CD4-positive, CD25-positive, alpha-beta regulatory T cell (primary cell): ENCODE results near the gene CD34. TPM values are rescaled to one million over a fixed set of nuclear protein-coding genes. Genes with fewer than 3 reads are reported as not detected.
"Not testable (repeated sequence)": the region's sequence is repeated elsewhere in the genome, so short reads cannot be mapped to it uniquely, and the experiment has no call there.

Experiments used
- ATAC-seq, 2 donors: fragments of 150-1000 bp; cut with Tn5 transposase; one replicate each; pipeline ENCODE4 v1.10.0; 2021; ENCODE audit warnings: low read depth in 2 of 2, moderate number of reproducible peaks in 2 of 2, moderate library complexity in 1 of 2
- DNase-seq, 3 donors: peaks; one replicate each; pipeline versions ENCODE4 v3.0.0 to v3.0.0-alpha.2; 2012 to 2022; ENCODE audit warnings: mixed read lengths in 1 of 3
- H3K27ac ChIP-seq: one replicate; pipeline ENCODE4 v1.7.0; 2013; ENCODE audit warnings: mild to moderate bottlenecking, low read length; ENCODE audit not compliant: insufficient read depth, poor library complexity, severe bottlenecking
- H3K27me3 ChIP-seq: one replicate; pipeline ENCODE4 v1.7.0; 2013; ENCODE audit warnings: low read length; ENCODE audit not compliant: control insufficient read depth, insufficient read depth
- H3K36me3 ChIP-seq: one replicate; pipeline ENCODE4 v1.7.0; 2013; ENCODE audit warnings: mild to moderate bottlenecking, low read length, moderate library complexity; ENCODE audit not compliant: control insufficient read depth, insufficient read depth
- H3K4me1 ChIP-seq: 2 replicates; pipeline ENCODE4 v1.7.0; 2013; ENCODE audit warnings: mild to moderate bottlenecking, low read length; ENCODE audit not compliant: insufficient read depth, control insufficient read depth, poor library complexity, severe bottlenecking
- H3K4me3 ChIP-seq: one replicate; pipeline ENCODE4 v1.7.0; 2013; ENCODE audit warnings: low read depth, mild to moderate bottlenecking, low read length, moderate library complexity
- H3K9me3 ChIP-seq, 2 experiments: 1 replicate in 1 of 2; 2 replicates in 1 of 2; pipeline ENCODE4 v1.7.0; 2013; ENCODE audit warnings: low read length in 2 of 2, mild to moderate bottlenecking in 1 of 2, moderate library complexity in 1 of 2; ENCODE audit not compliant: control insufficient read depth in 2 of 2
- H3K27ac Mint-ChIP-seq, 3 donors: one replicate each; pipeline ENCODE4 v1.8.0; 2020 to 2022; ENCODE audit warnings: mild to moderate bottlenecking in 3 of 3, mixed read lengths in 3 of 3, moderate library complexity in 2 of 3
- H3K27me3 Mint-ChIP-seq: one replicate; pipeline ENCODE4 v1.8.0; 2022; ENCODE audit warnings: mild to moderate bottlenecking, mixed read lengths
- H3K36me3 Mint-ChIP-seq: one replicate; pipeline ENCODE4 v1.8.0; 2020; ENCODE audit warnings: mixed read lengths
- H3K4me1 Mint-ChIP-seq, 4 donors: one replicate each; pipeline ENCODE4 v1.8.0; 2020 to 2022; ENCODE audit warnings: mixed read lengths in 4 of 4, mild to moderate bottlenecking in 1 of 4
- H3K4me3 Mint-ChIP-seq, 4 donors: one replicate each; pipeline ENCODE4 v1.8.0; 2020 to 2022; ENCODE audit warnings: mild to moderate bottlenecking in 4 of 4, mixed read lengths in 4 of 4, moderate library complexity in 3 of 4
- H3K9me3 Mint-ChIP-seq, 7 donors: one replicate each; pipeline ENCODE4 v1.8.0; 2020 to 2022; ENCODE audit warnings: mixed read lengths in 7 of 7, mild to moderate bottlenecking in 3 of 7, moderate library complexity in 2 of 7
- polyA plus RNA-seq, 4 donors: library from polyadenylated mRNA; unstranded; fragments of 300-500 nt; fragmentation: Illumina TruSeq; gene quantifications; one replicate each; pipeline ENCODE4 v1.2.3, GENCODE V29; 2021
- total RNA-seq: library from RNA; stranded (reverse); gene quantifications from one replicate; pipeline ENCODE4 v1.2.3, GENCODE V29; 2022

CD34 gene
- total and polyA plus RNA-seq, 5 donors from 2014 or later: 0.02 to 1.9 TPM; not detected in 3

DNA sequence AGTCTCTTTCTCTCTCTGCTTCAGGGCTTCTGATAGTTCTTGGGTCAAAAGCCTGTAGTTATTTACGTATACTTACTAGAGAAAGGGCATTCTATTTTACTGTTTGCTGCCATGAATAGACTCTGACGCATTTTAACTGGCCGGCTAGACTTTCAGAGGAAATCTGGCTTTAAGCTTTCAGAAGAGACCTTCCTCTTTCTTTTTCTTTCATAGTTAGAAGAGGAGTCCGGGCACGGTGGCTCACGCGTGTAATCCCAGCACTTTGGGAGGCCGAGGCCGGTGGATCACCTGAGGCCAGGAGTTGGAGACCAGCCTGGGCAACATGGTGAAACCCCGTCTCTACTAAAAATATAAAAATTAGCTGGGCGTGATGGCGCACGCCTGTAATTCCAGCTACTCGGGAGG is 31.4 kb upstream of the CD34 start:
- H3K4me3 Mint-ChIP-seq, H3K4me1 Mint-ChIP-seq, H3K27ac Mint-ChIP-seq, H3K36me3 Mint-ChIP-seq, H3K9me3 ChIP-seq, H3K27ac ChIP-seq, H3K4me3 ChIP-seq, ATAC-seq, H3K4me1 ChIP-seq, H3K9me3 Mint-ChIP-seq, DNase-seq, H3K36me3 ChIP-seq: not testable (repeated sequence)
- H3K27me3 Mint-ChIP-seq: peaks cover 51% of the 10 kb centered on the region
- peaks cover 18% of the 10 kb centered on the region for H3K27me3 ChIP-seq

DNA sequence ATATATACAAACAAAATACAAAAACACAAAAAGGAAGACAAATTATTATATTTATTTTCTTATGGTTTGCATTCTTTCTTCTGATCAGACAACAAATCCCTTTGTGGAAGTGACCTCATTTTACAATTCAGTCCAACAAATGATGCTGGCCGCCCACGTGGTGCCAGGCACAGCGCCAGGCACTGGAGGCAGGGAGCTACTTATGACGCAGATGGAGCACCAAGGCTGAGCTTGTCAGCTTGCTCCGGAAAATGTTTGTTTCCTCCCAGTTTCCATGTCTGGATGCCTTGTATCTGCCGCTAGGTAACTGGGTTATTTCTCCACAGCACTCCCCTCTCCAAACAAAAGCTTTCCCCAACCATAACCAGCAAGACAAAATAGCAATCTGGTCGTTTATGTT is 30.7 kb upstream of the CD34 start:
- DNase-seq (no peak), ATAC-seq (no peak)
- H3K36me3 ChIP-seq: no peaks in the 10 kb centered on the region
- Mint-ChIP-seq H3K27ac (no peak overlapping the region), H3K9me3 (no peaks in the 10 kb centered on the region), H3K27me3 (peaks cover 55% of the 10 kb centered on the region), H3K4me1 (no peaks in the 10 kb centered on the region), H3K36me3 (no peaks in the 10 kb centered on the region), H3K4me3 (no peak overlapping the region)
- H3K4me3 ChIP-seq: no peak overlapping the region
- no peaks in the 10 kb centered on the region for H3K9me3 ChIP-seq
- H3K27me3 ChIP-seq: peaks cover 18% of the 10 kb centered on the region
- no peaks in the 10 kb centered on the region for H3K4me1 ChIP-seq
- no peak overlapping the region for H3K27ac ChIP-seq

DNA sequence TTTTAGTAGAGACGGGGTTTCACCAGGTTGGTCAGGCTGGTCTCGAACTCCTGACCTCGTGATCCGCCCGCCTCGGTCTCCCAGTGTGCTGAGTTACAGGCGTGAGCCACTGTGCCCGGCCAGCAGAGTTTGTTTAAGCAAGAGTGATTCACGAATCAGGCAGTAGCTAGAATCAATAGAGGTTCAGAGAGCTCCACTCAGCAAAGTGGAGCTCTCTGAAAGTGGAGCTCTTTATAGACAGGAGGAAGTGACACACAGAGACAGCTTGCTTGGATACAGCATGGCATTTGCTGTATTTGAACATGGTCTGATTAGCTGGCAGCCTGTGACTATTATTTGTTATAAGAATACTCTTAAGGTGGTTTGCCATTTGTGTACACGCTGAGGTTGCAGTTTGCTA is 27.1 kb upstream of the CD34 start:
- Mint-ChIP-seq H3K27ac (no peak overlapping the region), H3K27me3 (peaks cover 66% of the 10 kb centered on the region), H3K4me3 (no peak overlapping the region), H3K9me3 (peaks cover 0 to 4% (median 0%) of the 10 kb centered on the region in 7 donors), H3K36me3 (no peaks in the 10 kb centered on the region), H3K4me1 (no peaks in the 10 kb centered on the region)
- Histone ChIP-seq H3K4me3 (no peak overlapping the region), H3K36me3 (no peaks in the 10 kb centered on the region), H3K9me3 (no peaks in the 10 kb centered on the region), H3K4me1 (no peaks in the 10 kb centered on the region), H3K27ac (no peak overlapping the region), H3K27me3 (peaks cover 27% of the 10 kb centered on the region)
- ATAC-seq (no peak), DNase-seq (no peak)

- no peak overlapping the region for H3K27ac Mint-ChIP-seq
- peaks cover 61% of the 10 kb centered on the region for H3K27me3 Mint-ChIP-seq
These were observed 26.3 kb upstream of the CD34 start for GRCh38 chr1:207937204-207937603.

GRCh38 chr1:207935166-207935583 is 24.2 kb upstream of the CD34 start:
- no peak for DNase-seq
- ATAC-seq: no peak
- Mint-ChIP-seq H3K27ac (no peak overlapping the region), H3K9me3 (peaks cover 0 to 8% (median 0%) of the 10 kb centered on the region in 7 donors), H3K4me3 (no peak overlapping the region), H3K36me3 (no peaks in the 10 kb centered on the region), H3K27me3 (peaks cover 60% of the 10 kb centered on the region), H3K4me1 (no peaks in the 10 kb centered on the region)
- Histone ChIP-seq H3K4me1 (no peaks in the 10 kb centered on the region), H3K36me3 (no peaks in the 10 kb centered on the region), H3K4me3 (no peak overlapping the region), H3K9me3 (no peaks in the 10 kb centered on the region), H3K27ac (no peak overlapping the region), H3K27me3 (peaks cover 23% of the 10 kb centered on the region)

More at GRCh38 chr1:207937204-207937603, 26.3 kb upstream of the CD34 start:
- no peak for DNase-seq
- no peak for ATAC-seq
- Histone ChIP-seq H3K4me1 (no peaks in the 10 kb centered on the region), H3K36me3 (no peaks in the 10 kb centered on the region), H3K27ac (no peak overlapping the region), H3K4me3 (no peak overlapping the region), H3K9me3 (no peaks in the 10 kb centered on the region), H3K27me3 (peaks cover 27% of the 10 kb centered on the region)
- peaks cover 0 to 4% (median 0%) of the 10 kb centered on the region in 7 donors for H3K9me3 Mint-ChIP-seq
- H3K4me1 Mint-ChIP-seq: no peaks in the 10 kb centered on the region
- H3K4me3 Mint-ChIP-seq: peak overlapping the region in 1 of 4 donors; percentile 23
- H3K36me3 Mint-ChIP-seq: no peaks in the 10 kb centered on the region

DNA sequence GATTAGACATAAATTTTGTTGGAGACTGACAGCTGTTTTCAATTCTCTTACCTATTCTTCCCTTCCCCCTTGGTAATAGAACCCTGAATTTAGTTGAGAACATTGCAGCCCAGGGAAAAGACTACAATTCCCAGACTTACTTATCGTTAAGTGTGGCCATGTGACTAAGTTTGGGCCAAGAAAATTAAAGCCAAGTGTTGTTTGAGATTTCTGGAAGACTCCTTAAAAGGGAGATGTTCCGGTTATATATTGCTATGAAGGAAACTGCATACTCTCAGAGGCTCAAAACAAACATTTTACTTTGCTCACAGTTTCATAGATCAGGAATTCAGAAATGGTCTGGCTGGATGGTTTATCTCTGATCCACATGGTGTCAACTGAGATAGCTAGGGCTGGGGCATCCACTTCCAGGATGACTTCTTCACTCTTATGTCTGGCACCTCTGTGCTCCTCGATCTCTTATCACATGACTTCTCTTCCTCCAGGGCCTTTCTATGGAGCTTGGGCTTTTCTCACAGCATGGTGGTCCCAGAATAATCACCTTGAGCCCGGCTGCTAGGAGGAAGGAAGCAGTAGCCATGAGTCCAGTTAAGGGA is 22.4 kb upstream of the CD34 start:
- Mint-ChIP-seq H3K9me3 (peaks cover 0 to 11% (median 0%) of the 10 kb centered on the region in 7 donors), H3K27ac (no peak overlapping the region), H3K27me3 (peaks cover 47% of the 10 kb centered on the region), H3K4me1 (no peaks in the 10 kb centered on the region), H3K36me3 (no peaks in the 10 kb centered on the region), H3K4me3 (no peak overlapping the region)
- H3K9me3 ChIP-seq: no peaks in the 10 kb centered on the region
- DNase-seq (no peak), ATAC-seq (no peak)
- no peaks in the 10 kb centered on the region for H3K36me3 ChIP-seq
- no peaks in the 10 kb centered on the region for H3K4me1 ChIP-seq
- peaks cover 17% of the 10 kb centered on the region for H3K27me3 ChIP-seq
- H3K4me3 ChIP-seq: no peak overlapping the region
- no peak overlapping the region for H3K27ac ChIP-seq

GRCh38 chr1:207926984-207927383 is 16.1 kb upstream of the CD34 start:
- Histone ChIP-seq H3K4me1 (no peaks in the 10 kb centered on the region), H3K4me3 (no peak overlapping the region), H3K27ac (no peak overlapping the region), H3K9me3 (no peaks in the 10 kb centered on the region), H3K36me3 (no peaks in the 10 kb centered on the region), H3K27me3 (peaks cover 34% of the 10 kb centered on the region)
- Mint-ChIP-seq H3K9me3 (peaks cover 0 to 7% (median 1%) of the 10 kb centered on the region in 7 donors), H3K36me3 (no peaks in the 10 kb centered on the region), H3K4me3 (no peak overlapping the region), H3K27ac (no peak overlapping the region), H3K27me3 (peaks cover 35% of the 10 kb centered on the region), H3K4me1 (no peaks in the 10 kb centered on the region)
- DNase-seq (no peak), ATAC-seq (no peak)

GRCh38 chr1:207925969-207926368 is 15.0 kb upstream of the CD34 start:
- not testable (repeated sequence) for H3K9me3 Mint-ChIP-seq

More at GRCh38 chr1:207925969-207926368, 15.0 kb upstream of the CD34 start:
- not testable (repeated sequence) for H3K4me1 Mint-ChIP-seq, ATAC-seq, H3K36me3 Mint-ChIP-seq, H3K27ac ChIP-seq, H3K4me3 Mint-ChIP-seq, H3K27ac Mint-ChIP-seq, DNase-seq, H3K4me3 ChIP-seq, H3K9me3 ChIP-seq, H3K36me3 ChIP-seq, H3K4me1 ChIP-seq
- peaks cover 40% of the 10 kb centered on the region for H3K27me3 Mint-ChIP-seq
- peaks cover 38% of the 10 kb centered on the region for H3K27me3 ChIP-seq
